WTC11 (cell line): ENCODE measurements around the gene ACACA. TPM values are rescaled to one million over a fixed set of nuclear protein-coding genes. Genes with fewer than 3 reads are reported as not detected.

Experiments
- ATAC-seq: fragments of 200-7000 bp; cut with Tn5 transposase; 2 replicates; pipeline ENCODE4 v1.10.0; 2021; ENCODE audit warnings: mild to moderate bottlenecking, moderate library complexity
- CTCF ChIA-PET: fragments of 300-600 bp; sonication (Branson Sonifier 250); formaldehyde crosslinking; loops from one replicate; lab custom pipeline; 2021; ENCODE audit warnings: antibody characterized with exemption; lab: Charles Lee
- POLR2A ChIA-PET: fragments of 350-600 bp; sonication (Branson Sonifier 250); formaldehyde crosslinking; loops from one replicate; lab custom pipeline; 2021; ENCODE audit warnings: antibody characterized with exemption; lab: Charles Lee
- DNase-seq: peaks from one replicate; pipeline ENCODE4 v3.0.0; 2021; ENCODE audit warnings: low spot score
- H3K27ac Mint-ChIP-seq: 2 replicates; pipeline ENCODE4 v1.8.0; 2021; ENCODE audit warnings: mixed read lengths
- H3K27me3 Mint-ChIP-seq: 2 replicates; pipeline ENCODE4 v1.8.0; 2021; ENCODE audit warnings: low read depth, mild to moderate bottlenecking, moderate library complexity, mixed read lengths
- H3K36me3 Mint-ChIP-seq: 2 replicates; pipeline ENCODE4 v1.8.0; 2021; ENCODE audit warnings: mixed read lengths
- H3K4me1 Mint-ChIP-seq: 2 replicates; pipeline ENCODE4 v1.8.0; 2022; ENCODE audit warnings: mixed read lengths
- H3K4me3 Mint-ChIP-seq: 2 replicates; pipeline ENCODE4 v1.8.0; 2021; ENCODE audit warnings: mild to moderate bottlenecking, moderate library complexity, mixed read lengths
- H3K9me3 Mint-ChIP-seq: 2 replicates; pipeline ENCODE4 v1.8.0; 2021; ENCODE audit warnings: mixed read lengths
- ATF3 ChIP-seq: sonication (generic); formaldehyde crosslinking; conservative IDR thresholded peaks from 2 replicates; pipeline ENCODE4 v1.8.1; 2022; ENCODE audit warnings: mild to moderate bottlenecking, missing genetic modification reagents
- CREB1 ChIP-seq: sonication (generic); formaldehyde crosslinking; IDR thresholded peaks from 2 replicates; pipeline ENCODE4 v1.8.0; 2023; ENCODE audit warnings: mild to moderate bottlenecking, missing genetic modification reagents
- ELF4 ChIP-seq: sonication (generic); formaldehyde crosslinking; IDR thresholded peaks from 2 replicates; pipeline ENCODE4 v1.8.1; 2022; ENCODE audit warnings: low read depth, mild to moderate bottlenecking, moderate library complexity, missing genetic modification reagents
- FOXJ3 ChIP-seq: sonication (generic); formaldehyde crosslinking; IDR thresholded peaks from 2 replicates; pipeline ENCODE4 v1.9.0; 2021; ENCODE audit warnings: missing genetic modification reagents, mild to moderate bottlenecking, borderline replicate concordance
- FOXK1 ChIP-seq: sonication (generic); formaldehyde crosslinking; IDR thresholded peaks from 2 replicates; pipeline ENCODE4 v1.8.0; 2022; ENCODE audit warnings: mild to moderate bottlenecking, moderate library complexity, missing genetic modification reagents
- FOXP1 ChIP-seq: sonication (generic); formaldehyde crosslinking; IDR thresholded peaks from 2 replicates; pipeline ENCODE4 v1.8.0; 2022; ENCODE audit warnings: missing genetic modification reagents, mild to moderate bottlenecking, moderate library complexity, borderline replicate concordance
- GABPB1 ChIP-seq: sonication (generic); formaldehyde crosslinking; IDR thresholded peaks from 2 replicates; pipeline ENCODE4 v1.8.1; 2023; ENCODE audit warnings: mild to moderate bottlenecking, missing genetic modification reagents
- IRF2 ChIP-seq: sonication (generic); formaldehyde crosslinking; IDR thresholded peaks from 2 replicates; pipeline ENCODE4 v1.8.0; 2022; ENCODE audit warnings: low read depth, missing genetic modification reagents, borderline replicate concordance
- MXD4 ChIP-seq: fragments of 250-450 bp; sonication (Bioruptor Pico); IDR thresholded peaks from 2 replicates; pipeline ENCODE4 v1.8.0; 2021; ENCODE audit warnings: mild to moderate bottlenecking, moderate library complexity, borderline replicate concordance
- NFATC4 ChIP-seq: fragments of 250-450 bp; sonication (Bioruptor Pico); IDR thresholded peaks from 2 replicates; pipeline ENCODE4 v1.9.0; 2021; ENCODE audit warnings: mild to moderate bottlenecking
- NFYB ChIP-seq: sonication (generic); formaldehyde crosslinking; conservative IDR thresholded peaks from 2 replicates; pipeline ENCODE4 v1.8.0; 2022; ENCODE audit warnings: low read depth, missing genetic modification reagents
- NR2C2 ChIP-seq: sonication (generic); formaldehyde crosslinking; IDR thresholded peaks from 2 replicates; pipeline ENCODE4 v1.8.0; 2022; ENCODE audit warnings: mild to moderate bottlenecking, missing genetic modification reagents
- OVOL2 ChIP-seq: fragments of 250-450 bp; sonication (Bioruptor Pico); IDR thresholded peaks from 2 replicates; pipeline ENCODE4 v1.9.0; 2021; ENCODE audit warnings: mild to moderate bottlenecking, borderline replicate concordance
- SOX15 ChIP-seq: fragments of 250-450 bp; sonication (Bioruptor Pico); IDR thresholded peaks from 2 replicates; pipeline ENCODE4 v1.9.0; 2021; ENCODE audit warnings: mild to moderate bottlenecking
- SP1 ChIP-seq: sonication (generic); formaldehyde crosslinking; conservative IDR thresholded peaks from 2 replicates; pipeline ENCODE4 v1.8.1; 2022; ENCODE audit warnings: missing genetic modification reagents
- USF2 ChIP-seq: sonication (generic); formaldehyde crosslinking; IDR thresholded peaks from 2 replicates; pipeline ENCODE4 v1.8.1; 2023; ENCODE audit warnings: mild to moderate bottlenecking, missing genetic modification reagents, moderate library complexity
- ZBTB21 ChIP-seq: sonication (generic); formaldehyde crosslinking; IDR thresholded peaks from 2 replicates; pipeline ENCODE4 v1.8.1; 2023; ENCODE audit warnings: mild to moderate bottlenecking, missing genetic modification reagents, borderline replicate concordance
- ZMAT4 ChIP-seq: fragments of 250-450 bp; sonication (Bioruptor Pico); IDR thresholded peaks from 2 replicates; pipeline ENCODE4 v1.9.0; 2021; ENCODE audit warnings: mild to moderate bottlenecking
- ZNF281 ChIP-seq: sonication (generic); formaldehyde crosslinking; IDR thresholded peaks from 2 replicates; pipeline ENCODE4 v1.8.0; 2023; ENCODE audit warnings: mild to moderate bottlenecking, missing genetic modification reagents
- ZNF396 ChIP-seq: fragments of 250-450 bp; sonication (Bioruptor Pico); IDR thresholded peaks from 2 replicates; pipeline ENCODE4 v1.8.0; 2021; ENCODE audit warnings: mild to moderate bottlenecking, moderate library complexity, borderline replicate concordance
- ZNF671 ChIP-seq: fragments of 250-450 bp; sonication (Bioruptor Pico); IDR thresholded peaks from 2 replicates; pipeline ENCODE4 v1.8.0; 2021; ENCODE audit warnings: mild to moderate bottlenecking
- total RNA-seq: library from RNA; stranded (reverse); gene quantifications from 3 replicates; pipeline ENCODE4 v1.2.3, GENCODE V29; 2021
- TF ChIP-seq, protein P1 (sequence below): fragments of 250-450 bp; sonication (Bioruptor Pico); IDR thresholded peaks from 2 replicates; pipeline ENCODE4 v1.9.0; 2021; ENCODE audit warnings: moderate library complexity, mild to moderate bottlenecking, inconsistent platforms, borderline replicate concordance
- TF ChIP-seq, protein P2 (sequence below): sonication (generic); formaldehyde crosslinking; IDR thresholded peaks from 2 replicates; pipeline ENCODE4 v1.8.1; 2023; ENCODE audit warnings: mild to moderate bottlenecking, missing genetic modification reagents, borderline replicate concordance
- TF ChIP-seq, protein P3 (sequence below): sonication (generic); formaldehyde crosslinking; IDR thresholded peaks from 2 replicates; pipeline ENCODE4 v1.8.1; 2022; ENCODE audit warnings: low read depth, mild to moderate bottlenecking, moderate library complexity, missing genetic modification reagents, borderline replicate concordance

Gene ACACA
- total RNA-seq, 1 experiment from 2014 or later = 167 TPM

- ATAC-seq (no peak), DNase-seq (no peak)
- no peak overlapping the region for H3K4me3 Mint-ChIP-seq
- no peak overlapping the region for H3K27ac Mint-ChIP-seq
- ChIA-PET CTCF (no interaction called here), POLR2A (no interaction called here)
- H3K4me1 Mint-ChIP-seq = peaks cover 35% of the 10 kb centered on the region
- peaks cover 3% of the 10 kb centered on the region for H3K36me3 Mint-ChIP-seq
- TF ChIP-seq ZMAT4 (CRISPR knock-in tag) (no peak), IRF2 (CRISPR knock-in tag) (no peak), MXD4 (CRISPR knock-in tag) (no peak), SOX15 (no peak), NR2C2 (CRISPR knock-in tag) (no peak), FOXK1 (CRISPR knock-in tag) (no peak), OVOL2 (no peak), NFATC4 (CRISPR knock-in tag) (no peak)
- TF ChIP-seq, protein P1, sequence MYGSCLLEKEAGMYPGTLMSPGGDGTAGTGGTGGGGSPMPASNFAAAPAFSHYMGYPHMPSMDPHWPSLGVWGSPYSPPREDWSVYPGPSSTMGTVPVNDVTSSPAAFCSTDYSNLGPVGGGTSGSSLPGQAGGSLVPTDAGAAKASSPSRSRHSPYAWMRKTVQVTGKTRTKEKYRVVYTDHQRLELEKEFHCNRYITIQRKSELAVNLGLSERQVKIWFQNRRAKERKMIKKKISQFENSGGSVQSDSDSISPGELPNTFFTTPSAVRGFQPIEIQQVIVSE (CRISPR knock-in tag) = no peak
- H3K27me3 Mint-ChIP-seq = no peaks in the 10 kb centered on the region
- H3K9me3 Mint-ChIP-seq = peaks cover 3% of the 10 kb centered on the region
Measured at GRCh38 chr17:37041932-37042331, 364.7 kb downstream of the ACACA start.

DNA sequence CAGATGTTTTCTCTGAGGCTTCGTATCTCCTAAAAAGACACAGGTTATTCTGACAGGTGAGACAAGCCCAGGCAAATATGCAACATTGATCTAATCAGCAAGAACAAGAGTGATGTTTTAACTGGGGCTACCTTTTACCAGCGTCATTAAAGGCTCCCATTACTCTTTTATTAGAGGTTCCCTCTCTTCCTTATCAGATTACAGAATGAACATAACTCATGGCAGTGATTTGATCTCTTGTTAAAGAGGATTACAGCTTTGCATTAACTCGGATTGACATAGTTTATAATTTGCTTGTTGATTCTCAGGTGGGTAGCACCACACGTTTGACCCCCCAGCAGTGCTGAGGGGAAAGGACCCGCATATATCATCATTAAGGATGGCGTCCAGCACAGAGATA, 367.4 kb downstream of the ACACA start:
- Mint-ChIP-seq H3K9me3 (peaks cover 7% of the 10 kb centered on the region), H3K36me3 (peaks cover 11% of the 10 kb centered on the region), H3K4me3 (no peak overlapping the region), H3K27me3 (no peaks in the 10 kb centered on the region), H3K27ac (no peak overlapping the region), H3K4me1 (peaks cover 18% of the 10 kb centered on the region)
- ATAC-seq (no peak), DNase-seq (no peak)
- POLR2A ChIA-PET = no interaction called here
- TF ChIP-seq ZNF281 (CRISPR knock-in tag) (no peak), SP1 (CRISPR knock-in tag) (no peak), SOX15 (no peak), ZNF396 (CRISPR knock-in tag) (no peak), ELF4 (CRISPR knock-in tag) (no peak), FOXJ3 (CRISPR knock-in tag) (no peak), USF2 (no peak), ZBTB21 (CRISPR knock-in tag) (no peak), CREB1 (CRISPR knock-in tag) (no peak), FOXK1 (CRISPR knock-in tag) (no peak), NR2C2 (CRISPR knock-in tag) (no peak), ZNF671 (CRISPR knock-in tag) (no peak), ATF3 (CRISPR knock-in tag) (no peak), IRF2 (CRISPR knock-in tag) (no peak), MXD4 (CRISPR knock-in tag) (no peak), NFYB (CRISPR knock-in tag) (no peak), GABPB1 (no peak), FOXP1 (no peak)
- TF ChIP-seq, protein P2, sequence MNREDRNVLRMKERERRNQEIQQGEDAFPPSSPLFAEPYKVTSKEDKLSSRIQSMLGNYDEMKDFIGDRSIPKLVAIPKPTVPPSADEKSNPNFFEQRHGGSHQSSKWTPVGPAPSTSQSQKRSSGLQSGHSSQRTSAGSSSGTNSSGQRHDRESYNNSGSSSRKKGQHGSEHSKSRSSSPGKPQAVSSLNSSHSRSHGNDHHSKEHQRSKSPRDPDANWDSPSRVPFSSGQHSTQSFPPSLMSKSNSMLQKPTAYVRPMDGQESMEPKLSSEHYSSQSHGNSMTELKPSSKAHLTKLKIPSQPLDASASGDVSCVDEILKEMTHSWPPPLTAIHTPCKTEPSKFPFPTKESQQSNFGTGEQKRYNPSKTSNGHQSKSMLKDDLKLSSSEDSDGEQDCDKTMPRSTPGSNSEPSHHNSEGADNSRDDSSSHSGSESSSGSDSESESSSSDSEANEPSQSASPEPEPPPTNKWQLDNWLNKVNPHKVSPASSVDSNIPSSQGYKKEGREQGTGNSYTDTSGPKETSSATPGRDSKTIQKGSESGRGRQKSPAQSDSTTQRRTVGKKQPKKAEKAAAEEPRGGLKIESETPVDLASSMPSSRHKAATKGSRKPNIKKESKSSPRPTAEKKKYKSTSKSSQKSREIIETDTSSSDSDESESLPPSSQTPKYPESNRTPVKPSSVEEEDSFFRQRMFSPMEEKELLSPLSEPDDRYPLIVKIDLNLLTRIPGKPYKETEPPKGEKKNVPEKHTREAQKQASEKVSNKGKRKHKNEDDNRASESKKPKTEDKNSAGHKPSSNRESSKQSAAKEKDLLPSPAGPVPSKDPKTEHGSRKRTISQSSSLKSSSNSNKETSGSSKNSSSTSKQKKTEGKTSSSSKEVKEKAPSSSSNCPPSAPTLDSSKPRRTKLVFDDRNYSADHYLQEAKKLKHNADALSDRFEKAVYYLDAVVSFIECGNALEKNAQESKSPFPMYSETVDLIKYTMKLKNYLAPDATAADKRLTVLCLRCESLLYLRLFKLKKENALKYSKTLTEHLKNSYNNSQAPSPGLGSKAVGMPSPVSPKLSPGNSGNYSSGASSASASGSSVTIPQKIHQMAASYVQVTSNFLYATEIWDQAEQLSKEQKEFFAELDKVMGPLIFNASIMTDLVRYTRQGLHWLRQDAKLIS (CRISPR knock-in tag) = no peak
- TF ChIP-seq, protein P3, sequence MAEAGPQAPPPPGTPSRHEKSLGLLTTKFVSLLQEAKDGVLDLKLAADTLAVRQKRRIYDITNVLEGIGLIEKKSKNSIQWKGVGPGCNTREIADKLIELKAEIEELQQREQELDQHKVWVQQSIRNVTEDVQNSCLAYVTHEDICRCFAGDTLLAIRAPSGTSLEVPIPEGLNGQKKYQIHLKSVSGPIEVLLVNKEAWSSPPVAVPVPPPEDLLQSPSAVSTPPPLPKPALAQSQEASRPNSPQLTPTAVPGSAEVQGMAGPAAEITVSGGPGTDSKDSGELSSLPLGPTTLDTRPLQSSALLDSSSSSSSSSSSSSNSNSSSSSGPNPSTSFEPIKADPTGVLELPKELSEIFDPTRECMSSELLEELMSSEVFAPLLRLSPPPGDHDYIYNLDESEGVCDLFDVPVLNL = no peak
- CTCF ChIA-PET = interaction anchor here (1.4 kb wide), 1 partner anchor 9 kb away, joined by 3 read pairs; no protein-coding TSS in a partner anchor
